Coronary artery (tissue), 2 donors: ENCODE results near the gene FAM120C.

Experiments used
- DNase-seq: peaks from one replicate; pipeline ENCODE4 v3.0.0-alpha.2; 2017; ENCODE audit warnings: low spot score
- H3K27ac ChIP-seq, 2 donors: fragments of 200-600 bp; sonication (generic); one replicate each; pipeline ENCODE4 v1.5.1; 2016 to 2019
- H3K4me3 ChIP-seq: fragments of 200-600 bp; sonication (generic); 2 replicates; pipeline ENCODE4 v1.5.1; 2016; ENCODE audit warnings: mild to moderate bottlenecking, moderate library complexity
- CTCF ChIP-seq: fragments of 200-600 bp; sonication (generic); IDR thresholded peaks from one replicate; pipeline ENCODE4 v1.5.1; 2019; ENCODE audit warnings: antibody characterized with exemption

The FAM120C gene

GRCh38 chrX:54178100-54178940, 4.7 kb downstream of the FAM120C start:
- TF ChIP-seq CTCF: no peak
- no peak overlapping the region for H3K27ac ChIP-seq

GRCh38 chrX:54177306-54177705, 5.7 kb downstream of the FAM120C start:
- DNase-seq: no peak
- no peak overlapping the region for H3K4me3 ChIP-seq
- no peak overlapping the region for H3K27ac ChIP-seq
- TF ChIP-seq CTCF: no peak

More at GRCh38 chrX:54178100-54178940, 4.7 kb downstream of the FAM120C start:
- H3K4me3 ChIP-seq: no peak overlapping the region
- no peak for DNase-seq

GRCh38 chrX:54173791-54174190, 9.3 kb downstream of the FAM120C start:
- no peak for TF ChIP-seq CTCF
- Histone ChIP-seq H3K27ac (no peak overlapping the region), H3K4me3 (no peak overlapping the region)
- no peak for DNase-seq

GRCh38 chrX:54172455-54172854, 10.6 kb downstream of the FAM120C start:
- DNase-seq: no peak
- no peak for TF ChIP-seq CTCF
- no peak overlapping the region for H3K27ac ChIP-seq
- H3K4me3 ChIP-seq: no peak overlapping the region

GRCh38 chrX:54171527-54172250, 11.4 kb downstream of the FAM120C start:
- Histone ChIP-seq H3K4me3 (no peak overlapping the region), H3K27ac (no peak overlapping the region)
- TF ChIP-seq CTCF: no peak
- DNase-seq: no peak

GRCh38 chrX:54171091-54171490, 12.0 kb downstream of the FAM120C start:
- Histone ChIP-seq H3K4me3 (no peak overlapping the region), H3K27ac (no peak overlapping the region)
- DNase-seq: no peak
- TF ChIP-seq CTCF: no peak

- Histone ChIP-seq H3K27ac (no peak overlapping the region), H3K4me3 (no peak overlapping the region)
- no peak for TF ChIP-seq CTCF
- no peak for DNase-seq
Observed at GRCh38 chrX:54166915-54167314, 16.1 kb downstream of the FAM120C start.
